Measurements from ENCODE around the gene ELMOD1.

DNA sequence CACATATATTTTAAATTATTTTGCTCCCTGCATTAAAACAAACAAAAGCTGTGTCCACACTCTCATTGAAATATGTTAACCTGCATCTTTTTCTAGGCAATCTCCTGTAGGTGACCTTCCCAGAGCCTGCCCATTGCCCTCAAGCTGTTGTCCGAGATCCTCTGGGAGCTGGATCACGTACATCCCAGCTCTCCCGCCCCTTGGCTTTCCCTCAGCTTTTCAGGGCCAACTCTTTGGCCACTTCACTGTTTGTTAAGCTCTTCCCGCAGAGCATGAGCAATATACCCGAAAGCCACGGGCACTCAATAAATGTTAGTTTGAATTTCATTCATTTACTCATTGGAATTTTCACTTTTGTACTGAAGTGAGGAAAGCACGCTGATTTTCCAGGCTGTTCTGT is 32.2 kb downstream of the ELMOD1 start:
- TF ChIP-seq, protein P1, sequence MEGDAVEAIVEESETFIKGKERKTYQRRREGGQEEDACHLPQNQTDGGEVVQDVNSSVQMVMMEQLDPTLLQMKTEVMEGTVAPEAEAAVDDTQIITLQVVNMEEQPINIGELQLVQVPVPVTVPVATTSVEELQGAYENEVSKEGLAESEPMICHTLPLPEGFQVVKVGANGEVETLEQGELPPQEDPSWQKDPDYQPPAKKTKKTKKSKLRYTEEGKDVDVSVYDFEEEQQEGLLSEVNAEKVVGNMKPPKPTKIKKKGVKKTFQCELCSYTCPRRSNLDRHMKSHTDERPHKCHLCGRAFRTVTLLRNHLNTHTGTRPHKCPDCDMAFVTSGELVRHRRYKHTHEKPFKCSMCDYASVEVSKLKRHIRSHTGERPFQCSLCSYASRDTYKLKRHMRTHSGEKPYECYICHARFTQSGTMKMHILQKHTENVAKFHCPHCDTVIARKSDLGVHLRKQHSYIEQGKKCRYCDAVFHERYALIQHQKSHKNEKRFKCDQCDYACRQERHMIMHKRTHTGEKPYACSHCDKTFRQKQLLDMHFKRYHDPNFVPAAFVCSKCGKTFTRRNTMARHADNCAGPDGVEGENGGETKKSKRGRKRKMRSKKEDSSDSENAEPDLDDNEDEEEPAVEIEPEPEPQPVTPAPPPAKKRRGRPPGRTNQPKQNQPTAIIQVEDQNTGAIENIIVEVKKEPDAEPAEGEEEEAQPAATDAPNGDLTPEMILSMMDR (IDR thresholded peaks at IDR 0.05; ENCODE audit: low read depth, low read length, poor library complexity, severe bottlenecking) = no peak
- no peak for TF ChIP-seq EZH2phosphoT487 (IDR thresholded peaks at IDR 0.05; ENCODE audit: borderline replicate concordance, low read length)

Data from DOHH2 (cell line).